PC-3 (cell line): ENCODE data around the gene TNRC18. TPM values are rescaled to one million over a fixed set of nuclear protein-coding genes. Genes with fewer than 3 reads are reported as not detected.
A peak's percentile ranks its signal among the peaks of the same experiment; 100 is the strongest.
"Not testable (repeated sequence)": the region's sequence is repeated elsewhere in the genome, so short reads cannot be mapped to it uniquely, and the experiment has no call there.

Experiments used
- ATAC-seq: fragments of 200-7000 bp; cut with Tn5 transposase; 2 replicates; pipeline ENCODE4 v1.9.1; 2020; ENCODE audit warnings: mild to moderate bottlenecking, moderate library complexity
- BruUV-seq: library from RNA; stranded (reverse); fragments of 400-500 nt; replicated peaks from 2 replicates; lab custom pipeline; 2021; lab: Mats Ljungman, UMichigan
- CTCF ChIA-PET: fragments of 300-600 bp; sonication (Branson Sonifier 250); formaldehyde crosslinking; loops from one replicate; lab custom pipeline; 2022; ENCODE audit warnings: antibody characterized with exemption; lab: Charles Lee
- POLR2A ChIA-PET: fragments of 300-600 bp; sonication (Branson Sonifier 250); formaldehyde crosslinking; loops from one replicate; lab custom pipeline; 2022; ENCODE audit warnings: antibody characterized with exemption; ENCODE audit not compliant: unreplicated experiment; lab: Charles Lee
- DNase-seq: peaks from one replicate; pipeline ENCODE4 v3.0.0-alpha.2; 2015
- H2AFZ ChIP-seq: fragments of 300-600 bp; sonication (generic); 2 replicates; pipeline ENCODE4 v1.6.0; 2016; ENCODE audit warnings: antibody characterized with exemption, low read length
- H3F3A ChIP-seq: fragments of 300-600 bp; sonication (generic); one replicate; pipeline ENCODE4 v1.6.0; 2017; ENCODE audit warnings: antibody characterized with exemption, low read length, control low read depth, mild to moderate bottlenecking; ENCODE audit not compliant: unreplicated experiment
- H3K27ac ChIP-seq: fragments of 300-600 bp; sonication (generic); 2 replicates; pipeline ENCODE4 v1.5.1; 2016; ENCODE audit warnings: mild to moderate bottlenecking, low read length
- H3K27me3 ChIP-seq: fragments of 300-600 bp; sonication (generic); 2 replicates; pipeline ENCODE4 v1.6.1; 2016; ENCODE audit warnings: low read length, mixed read lengths
- H3K36me3 ChIP-seq: fragments of 300-600 bp; sonication (generic); 2 replicates; pipeline ENCODE4 v1.6.1; 2016; ENCODE audit warnings: low read depth, mixed run types, low read length, mixed read lengths
- H3K4me1 ChIP-seq: fragments of 300-600 bp; sonication (generic); 2 replicates; pipeline ENCODE4 v1.5.1; 2016; ENCODE audit warnings: low read length; ENCODE audit not compliant: insufficient read depth
- H3K4me2 ChIP-seq: fragments of 300-600 bp; sonication (generic); 2 replicates; pipeline ENCODE4 v1.6.0; 2016; ENCODE audit warnings: low read length
- H3K4me3 ChIP-seq: fragments of 300-600 bp; sonication (generic); 2 replicates; pipeline ENCODE4 v1.5.1; 2016; ENCODE audit warnings: mild to moderate bottlenecking, low read length, mixed read lengths
- H3K79me2 ChIP-seq: fragments of 300-600 bp; sonication (generic); 2 replicates; pipeline ENCODE4 v1.6.1; 2017; ENCODE audit warnings: low read length, mixed read lengths
- H3K9ac ChIP-seq: fragments of 300-600 bp; sonication (generic); 2 replicates; pipeline ENCODE4 v1.6.0; 2016; ENCODE audit warnings: mild to moderate bottlenecking, low read length
- H3K9me2 ChIP-seq: fragments of 300-600 bp; sonication (generic); replicated peaks from 2 replicates; pipeline ENCODE4 v1.6.1; 2016; ENCODE audit warnings: mixed run types, low read length, mixed read lengths
- H3K9me3 ChIP-seq: fragments of 300-600 bp; sonication (generic); 2 replicates; pipeline ENCODE4 v1.6.1; 2016; ENCODE audit warnings: low read length, mixed read lengths
- H4K20me1 ChIP-seq: fragments of 300-600 bp; sonication (generic); 2 replicates; pipeline ENCODE4 v1.6.1; 2016; ENCODE audit warnings: low read length, mixed read lengths
- CTCF ChIP-seq: fragments of 300-600 bp; sonication (generic); conservative IDR thresholded peaks from 2 replicates; pipeline ENCODE4 v1.5.1; 2017; ENCODE audit warnings: antibody characterized with exemption, low read depth, mild to moderate bottlenecking, low read length
- EZH2 ChIP-seq: fragments of 300-600 bp; sonication (generic); IDR thresholded peaks from one replicate; pipeline ENCODE4 v1.6.1; 2017; ENCODE audit warnings: antibody characterized with exemption, mild to moderate bottlenecking, low read length; ENCODE audit not compliant: unreplicated experiment
- EZH2phosphoT487 ChIP-seq: fragments of 300-600 bp; sonication (generic); IDR thresholded peaks from 2 replicates; pipeline ENCODE4 v1.6.1; 2018; ENCODE audit warnings: mild to moderate bottlenecking, antibody characterized with exemption, low read length, borderline replicate concordance
- intact Hi-C: fragments of 100-400 bp; cut with micrococcal nuclease; formaldehyde crosslinking; loops from 2 replicates; pipeline ENCODE4 v1.9.0; 2023
- total RNA-seq: library from RNA; depleted of rRNA; stranded (reverse); fragments of >200 nt; gene quantifications from 2 replicates; pipeline ENCODE4 v1.2.3, GENCODE V29; 2014

TNRC18 gene
- total RNA-seq, 1 experiment from 2014 or later: 26.8 TPM

GRCh38 chr7:5310822-5311405 is 112.7 kb downstream of the TNRC18 start:
- no peaks in the 10 kb centered on the region for H3K36me3 ChIP-seq
- POLR2A ChIA-PET: no interaction called here
- H3K9ac ChIP-seq: no peak overlapping the region
- CTCF ChIA-PET: no interaction called here
- H3K4me3 ChIP-seq: no peak overlapping the region
- H3K9me3 ChIP-seq: no peaks in the 10 kb centered on the region
- no peaks in the 10 kb centered on the region for H3K27me3 ChIP-seq
- intact Hi-C loops: no loop called here
- BruUV-seq: no TSS peak
- H3K4me1 ChIP-seq: no peaks in the 10 kb centered on the region
- ATAC-seq (no peak), DNase-seq (no peak)
- no peaks in the 10 kb centered on the region for H3K9me2 ChIP-seq
- no peaks in the 10 kb centered on the region for H3F3A ChIP-seq
- TF ChIP-seq CTCF (no peak), EZH2 (no peak), EZH2phosphoT487 (no peak)
- no peak overlapping the region for H2AFZ ChIP-seq
- H3K79me2 ChIP-seq: no peaks in the 10 kb centered on the region
- no peak overlapping the region for H3K4me2 ChIP-seq
- H4K20me1 ChIP-seq: no peaks in the 10 kb centered on the region
- no peak overlapping the region for H3K27ac ChIP-seq

GRCh38 chr7:5309146-5309545 is 114.5 kb downstream of the TNRC18 start:
- H3K9ac ChIP-seq: no peak overlapping the region
- no peaks in the 10 kb centered on the region for H3K4me1 ChIP-seq
- BruUV-seq: no TSS peak
- no peaks in the 10 kb centered on the region for H3K79me2 ChIP-seq
- H3K36me3 ChIP-seq: no peaks in the 10 kb centered on the region
- H3K27ac ChIP-seq: no peak overlapping the region
- no peak overlapping the region for H2AFZ ChIP-seq
- H3K9me2 ChIP-seq: no peaks in the 10 kb centered on the region
- no peaks in the 10 kb centered on the region for H3K27me3 ChIP-seq
- no peak overlapping the region for H3K4me2 ChIP-seq
- DNase-seq (no peak), ATAC-seq (no peak)
- no peaks in the 10 kb centered on the region for H4K20me1 ChIP-seq
- TF ChIP-seq EZH2 (no peak), CTCF (no peak), EZH2phosphoT487 (no peak)
- ChIA-PET CTCF (no interaction called here), POLR2A (no interaction called here)
- no peaks in the 10 kb centered on the region for H3K9me3 ChIP-seq
- intact Hi-C loops: no loop called here
- H3K4me3 ChIP-seq: no peak overlapping the region
- H3F3A ChIP-seq: no peaks in the 10 kb centered on the region

- CTCF ChIA-PET, POLR2A ChIA-PET, H3K27me3 ChIP-seq, intact Hi-C loops, H3K36me3 ChIP-seq, DNase-seq, H3K27ac ChIP-seq, H3F3A ChIP-seq, H3K9ac ChIP-seq, H3K9me2 ChIP-seq, H2AFZ ChIP-seq, H3K9me3 ChIP-seq, H3K4me1 ChIP-seq, H3K79me2 ChIP-seq, H3K4me3 ChIP-seq, ATAC-seq, H4K20me1 ChIP-seq, H3K4me2 ChIP-seq: not testable (repeated sequence)
- BruUV-seq: TSS peak; percentile 24
These were observed 116.2 kb downstream of the TNRC18 start for GRCh38 chr7:5307221-5308142.

- intact Hi-C loops: loop anchor here (2.0 kb wide), 1 partner anchor 64 kb away; no protein-coding TSS in a partner anchor
- H3K4me1 ChIP-seq, H3K9me3 ChIP-seq, H3K36me3 ChIP-seq, H3K9ac ChIP-seq, H3K4me2 ChIP-seq, ATAC-seq, H3F3A ChIP-seq, DNase-seq, H3K27me3 ChIP-seq, H3K79me2 ChIP-seq, H3K4me3 ChIP-seq, BruUV-seq, CTCF ChIA-PET, H3K27ac ChIP-seq, H2AFZ ChIP-seq, H4K20me1 ChIP-seq, H3K9me2 ChIP-seq: not testable (repeated sequence)
- POLR2A ChIA-PET: interaction anchor here (0.6 kb wide), 1 partner anchor 117 kb away, joined by 8 read pairs; no protein-coding TSS in a partner anchor
These were observed 118.6 kb downstream of the TNRC18 start for GRCh38 chr7:5305050-5305449.
